ENCODE results near the gene CRB3. TPM values are rescaled to one million over a fixed set of nuclear protein-coding genes. Genes with fewer than 3 reads are reported as not detected.

The CRB3 gene
- total and polyA plus RNA-seq, 2 of the 4 experiments (the other 2 are of a cell fraction): not detected

DNA sequence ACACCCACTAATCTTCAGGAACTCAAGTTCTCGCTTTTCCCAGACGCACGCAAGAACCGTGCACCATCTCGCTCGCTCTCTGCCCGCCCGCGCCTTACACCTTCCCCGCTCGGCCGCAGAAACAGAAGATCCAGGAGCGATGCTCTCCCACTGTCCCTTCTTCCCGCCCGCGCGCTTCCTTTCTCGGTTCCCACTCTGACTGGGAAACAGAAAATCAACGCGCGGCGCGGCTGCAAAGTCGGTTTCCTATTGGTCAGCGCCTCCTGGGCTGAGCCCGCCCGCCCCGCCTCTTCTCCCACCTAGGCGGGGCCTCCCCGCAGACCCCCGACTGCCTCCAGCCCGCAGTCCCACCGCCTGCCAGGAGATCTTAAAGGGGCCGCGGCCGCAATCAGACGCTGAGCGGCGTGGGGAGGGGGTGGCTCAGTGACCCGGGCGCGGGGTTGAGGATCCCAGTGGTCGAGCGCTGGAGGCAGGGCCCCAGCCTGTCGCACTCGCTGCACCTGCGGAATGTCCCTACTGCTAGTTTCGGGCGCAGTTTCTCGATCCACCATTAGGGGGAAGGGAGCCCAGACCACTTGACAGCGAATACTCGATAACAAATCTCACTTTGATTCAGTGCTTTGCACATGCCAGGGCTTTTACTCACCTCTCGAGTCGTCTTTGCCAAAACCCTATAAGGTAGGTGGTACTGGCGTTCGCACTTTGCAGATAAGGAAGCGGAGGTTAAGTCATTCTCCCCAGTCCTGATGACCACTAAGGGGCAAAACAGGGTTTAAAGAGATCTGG, 3.8 kb upstream of the CRB3 start:
- ChIA-PET POLR2A (ENCODE audit: unreplicated experiment) (no interaction called here), CTCF (no interaction called here)
- in situ Hi-C loops (cut with MboI; ENCODE audit: low sequenced_read_pairs) (no loop called here), intact Hi-C loops (cut with micrococcal nuclease) (loop anchor here (1.0 kb wide), 2 partner anchors 277 to 403 kb away; partner anchors contain the start of gene GPR108), dilution Hi-C loops (cut with HindIII; ENCODE audit: low sequenced_read_pairs, unreplicated experiment) (no loop called here)
- Histone ChIP-seq H3K18ac (ENCODE audit: low read depth, low read length) (no peak overlapping the region), H3K36me3 (ENCODE audit: control insufficient read depth, insufficient read depth, low read length) (no peaks in the 10 kb centered on the region), H3K4ac (ENCODE audit: low read depth, low read length) (no peak overlapping the region), H3K14ac (replicated peaks; ENCODE audit: low read depth, low read length) (no peak overlapping the region), H2BK15ac (ENCODE audit: low read depth, low read length) (no peak overlapping the region), H3K23ac (ENCODE audit: low read depth, low read length) (no peak overlapping the region), H3K79me1 (ENCODE audit: low read depth in 1 of 2, low read length in 2 of 2) (peaks cover 0 to 3% of the 10 kb centered on the region in 2 experiments; a peak in 1 of 4 replicates), H3K4me1 (ENCODE audit: control insufficient read depth, insufficient read depth, low read length) (peaks cover 3% of the 10 kb centered on the region; the same call in 1 of the 2 replicates), H4K91ac (ENCODE audit: insufficient read depth, low read depth, low read length) (no peak overlapping the region), H3K27me3 (ENCODE audit: control insufficient read depth, insufficient read depth, low read length) (peaks cover 17% of the 10 kb centered on the region), H3K56ac (ENCODE audit: extremely low read depth, insufficient read depth, low read length) (no peak overlapping the region), H2AK9ac (replicated peaks; ENCODE audit: low read depth, low read length, poor library complexity) (peak overlapping the region; percentile 3), H2AK5ac (ENCODE audit: low read depth, low read length) (0 out of 2 replicates have a peak overlapping the region, but pooled peaks have one; percentile 12), H2BK120ac (ENCODE audit: low read depth, low read length) (0 out of 2 replicates have a peak overlapping the region, but pooled peaks have one; percentile 55), H3K9me3 (ENCODE audit: control insufficient read depth, insufficient read depth, low read length) (no peaks in the 10 kb centered on the region), H3K9me1 (ENCODE audit: insufficient read depth, low read length) (no peaks in the 10 kb centered on the region; the same call in 1 of the 2 replicates), H2BK5ac (ENCODE audit: low read depth, low read length, poor library complexity, severe bottlenecking) (no peak overlapping the region), H3K27ac (ENCODE audit: insufficient read depth, low read length) (peak overlapping the region; percentile 4; the same call in 1 of the 2 replicates), H3K4me3 (ENCODE audit: insufficient read depth, low read depth, low read length) (peak overlapping the region; percentile 61), H3K4me2 (ENCODE audit: low read depth, low read length) (peak overlapping the region; percentile 96), H4K8ac (ENCODE audit: low read depth in 2 of 2, low read length in 2 of 2) (peak overlapping the region in 1 of 2 experiments; percentile 59; a peak in 1 of 4 replicates), H2AFZ (replicated peaks; ENCODE audit: low read length, poor library complexity) (peak overlapping the region; percentile 98), H3K9ac (ENCODE audit: low read depth, low read length) (peak overlapping the region; percentile 7; the same call in 1 of the 2 replicates), H4K20me1 (ENCODE audit: insufficient read depth, low read length) (no peaks in the 10 kb centered on the region), H4K5ac (ENCODE audit: low read depth, low read length) (no peak overlapping the region), H2BK20ac (ENCODE audit: low read depth, low read length) (no peak overlapping the region)
- no TSS peak for BruUV-seq (replicated peaks)
- WGBS, 2 experiments (ENCODE audit: extremely low coverage in 2 of 2, insufficient read length in 1 of 2): 1% methylated on average over 24 of the region's 57 CpGs; no CpG with 5 or more reads in 1 of the 2 experiments
- ATAC-seq (ENCODE audit: low read depth) (peak; percentile 92), DNase-seq (peak; percentile 97)
- TF ChIP-seq CHD1 (IDR thresholded peaks at IDR 0.05; ENCODE audit: low read depth, low read length) (no peak), MXI1 (IDR thresholded peaks at IDR 0.05; ENCODE audit: borderline replicate concordance, low read depth, low read length) (no peak), MAZ (IDR thresholded peaks at IDR 0.05; ENCODE audit: borderline replicate concordance, low read depth, low read length) (peak; percentile 48), FOS (IDR thresholded peaks at IDR 0.05; ENCODE audit: low read depth, low read length) (no peak), ELK1 (IDR thresholded peaks at IDR 0.05; ENCODE audit: borderline replicate concordance, low read depth, low read length) (no peak), SMC3 (IDR thresholded peaks at IDR 0.05; ENCODE audit: low read depth, low read length) (0 out of 2 replicates have a peak, but pooled peaks have one; percentile 15), CEBPB (IDR thresholded peaks at IDR 0.05; ENCODE audit: low read depth, low read length) (no peak), CTCF (conservative IDR thresholded peaks at IDR 0.05; ENCODE audit: low read depth, low read length) (peak; percentile 46)
